Stimulated activated CD8-positive, alpha-beta memory T cell treated with anti-CD3 and anti-CD28 coated beads, Interleukin-4, amount 100 ng/mL, for 1 hour (primary cell): ENCODE measurements around the gene PCP4L1.
"Not testable (repeated sequence)": the region's sequence is repeated elsewhere in the genome, so short reads cannot be mapped to it uniquely, and the experiment has no call there.

Experiments used
- DNase-seq, 2 donors: peaks; one replicate each; pipeline ENCODE4 v3.0.0-alpha.2; 2020; ENCODE audit warnings: low read depth in 2 of 2, low spot score in 1 of 2

Gene PCP4L1

DNA sequence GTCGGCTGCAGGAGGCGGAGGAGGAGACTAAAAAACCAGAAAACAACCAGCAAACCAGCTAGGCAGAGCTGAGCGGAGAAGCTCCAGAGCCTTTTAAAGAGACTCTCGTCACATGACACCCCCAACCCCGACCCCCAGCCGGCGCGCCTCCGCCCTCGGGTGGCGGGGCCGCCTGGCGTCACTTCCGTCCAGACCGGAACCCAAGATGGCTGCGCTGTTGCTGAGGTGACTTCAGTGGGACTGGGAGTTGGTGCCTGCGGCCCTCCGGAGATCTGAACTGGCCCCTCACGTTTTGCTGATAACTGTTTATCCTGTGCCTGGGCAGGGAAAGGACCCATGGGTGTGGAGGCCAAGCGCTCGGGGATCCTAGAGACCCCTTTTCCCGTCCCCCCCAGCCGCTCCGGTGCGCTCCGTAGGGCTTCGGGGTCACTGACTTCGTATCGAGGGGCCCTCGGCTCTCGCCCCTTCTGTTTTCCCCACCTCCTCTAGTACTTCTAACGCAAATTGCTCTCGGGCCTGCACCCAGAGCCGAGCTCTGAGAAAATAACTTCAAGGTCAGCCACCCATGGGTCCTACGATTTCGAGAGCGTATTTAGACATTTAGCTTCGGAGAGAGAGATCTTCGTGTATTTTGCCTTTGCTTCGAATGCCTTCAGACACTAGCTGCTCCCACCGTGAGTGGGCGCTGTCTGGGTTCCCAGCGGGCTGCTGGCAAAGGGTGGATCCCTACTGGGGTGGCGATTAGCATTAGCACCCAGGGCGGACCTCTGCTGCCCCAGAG is 55.8 kb downstream of the PCP4L1 start, which contains the start of gene SDHC:
Gene SDHC, plus strand, starts transcription at position 181 of the 781 bp plus-strand sequence. Its CDS starts 25 bp downstream, at position 206.
- peak; percentile 79 to 81 for DNase-seq

- DNase-seq, result not testable (repeated sequence)
These were observed 57.5 kb downstream of the PCP4L1 start for GRCh38 chr1:161315841-161316674.

- DNase-seq, result no peak
These were observed 65.5 kb downstream of the PCP4L1 start for GRCh38 chr1:161324020-161324419.

- no peak for DNase-seq
These were observed 71.8 kb downstream of the PCP4L1 start for GRCh38 chr1:161330346-161330745.

GRCh38 chr1:161333166-161333565 is 74.6 kb downstream of the PCP4L1 start:
- DNase-seq, result no peak
